ENCODE measurements around the gene AQR. TPM values are rescaled to one million over a fixed set of nuclear protein-coding genes. Genes with fewer than 3 reads are reported as not detected.

AQR gene
- total RNA-seq, 1 experiment from 2014 or later = 62.1 TPM

DNA sequence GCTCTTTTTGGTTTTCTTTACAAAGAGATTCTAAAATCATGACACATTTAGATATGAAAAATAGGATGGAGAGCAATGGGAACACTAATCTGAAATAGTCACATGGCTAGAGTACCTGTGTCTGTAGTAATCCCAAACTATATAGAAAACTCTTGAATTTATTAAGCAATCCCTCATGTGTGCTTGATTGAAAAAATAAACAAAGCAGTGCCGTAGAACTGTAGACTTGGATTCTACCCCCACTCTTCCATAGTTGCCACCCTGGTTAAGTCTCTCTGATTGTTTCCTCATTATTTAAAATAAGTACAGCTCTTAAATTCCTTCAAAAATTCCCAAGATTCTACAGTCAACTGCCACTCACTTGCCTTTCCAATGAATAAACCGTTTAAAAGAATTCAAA, 115.3 kb downstream of the AQR start:
- ATAC-seq (no peak), DNase-seq (ENCODE audit: low spot score) (no peak)
- H3K4me1 Mint-ChIP-seq = no peaks in the 10 kb centered on the region
- H3K4me3 Mint-ChIP-seq = no peak overlapping the region
- peak overlapping the region; percentile 67; the same call in 1 of the 2 replicates for H3K27ac Mint-ChIP-seq
- peaks cover 7% of the 10 kb centered on the region; the same call in 1 of the 2 replicates for H3K9me3 Mint-ChIP-seq
- no peaks in the 10 kb centered on the region for H3K27me3 Mint-ChIP-seq (ENCODE audit: low read depth)
- peaks cover 32% of the 10 kb centered on the region for H3K36me3 Mint-ChIP-seq
- TF ChIP-seq CDX4 (CRISPR knock-in tag; IDR thresholded peaks at IDR 0.05; ENCODE audit: borderline replicate concordance) (no peak), JUN (CRISPR knock-in tag; IDR thresholded peaks at IDR 0.05) (no peak), ZNF396 (CRISPR knock-in tag; IDR thresholded peaks at IDR 0.05; ENCODE audit: borderline replicate concordance) (no peak), RORB (CRISPR knock-in tag; IDR thresholded peaks at IDR 0.05) (no peak), TCF7 (CRISPR knock-in tag; IDR thresholded peaks at IDR 0.05; ENCODE audit: low read depth) (no peak), MYBL2 (CRISPR knock-in tag; IDR thresholded peaks at IDR 0.05) (no peak), ZNF138 (CRISPR knock-in tag; conservative IDR thresholded peaks at IDR 0.05) (no peak), FOXK1 (CRISPR knock-in tag; IDR thresholded peaks at IDR 0.05) (no peak), HMGA2 (CRISPR knock-in tag; IDR thresholded peaks at IDR 0.05) (no peak), ZNF219 (CRISPR knock-in tag; IDR thresholded peaks at IDR 0.05; ENCODE audit: borderline replicate concordance) (no peak), NR3C1 (CRISPR knock-in tag; conservative IDR thresholded peaks at IDR 0.05; ENCODE audit: low read depth) (no peak), NFE2L1 (CRISPR knock-in tag; IDR thresholded peaks at IDR 0.05) (no peak), ZNF232 (CRISPR knock-in tag; IDR thresholded peaks at IDR 0.05) (no peak), FOXP1 (CRISPR knock-in tag; IDR thresholded peaks at IDR 0.05; ENCODE audit: borderline replicate concordance) (no peak), ATF3 (CRISPR knock-in tag; conservative IDR thresholded peaks at IDR 0.05) (no peak), KAT7 (CRISPR knock-in tag; IDR thresholded peaks at IDR 0.05; ENCODE audit: borderline replicate concordance) (no peak), ZNF671 (CRISPR knock-in tag; IDR thresholded peaks at IDR 0.05) (no peak), CBFB (CRISPR knock-in tag; IDR thresholded peaks at IDR 0.05; ENCODE audit: low read depth) (no peak)
- TF ChIP-seq, protein P1, sequence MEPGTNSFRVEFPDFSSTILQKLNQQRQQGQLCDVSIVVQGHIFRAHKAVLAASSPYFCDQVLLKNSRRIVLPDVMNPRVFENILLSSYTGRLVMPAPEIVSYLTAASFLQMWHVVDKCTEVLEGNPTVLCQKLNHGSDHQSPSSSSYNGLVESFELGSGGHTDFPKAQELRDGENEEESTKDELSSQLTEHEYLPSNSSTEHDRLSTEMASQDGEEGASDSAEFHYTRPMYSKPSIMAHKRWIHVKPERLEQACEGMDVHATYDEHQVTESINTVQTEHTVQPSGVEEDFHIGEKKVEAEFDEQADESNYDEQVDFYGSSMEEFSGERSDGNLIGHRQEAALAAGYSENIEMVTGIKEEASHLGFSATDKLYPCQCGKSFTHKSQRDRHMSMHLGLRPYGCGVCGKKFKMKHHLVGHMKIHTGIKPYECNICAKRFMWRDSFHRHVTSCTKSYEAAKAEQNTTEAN (CRISPR knock-in tag; IDR thresholded peaks at IDR 0.05) = no peak
- TF ChIP-seq, protein P2, sequence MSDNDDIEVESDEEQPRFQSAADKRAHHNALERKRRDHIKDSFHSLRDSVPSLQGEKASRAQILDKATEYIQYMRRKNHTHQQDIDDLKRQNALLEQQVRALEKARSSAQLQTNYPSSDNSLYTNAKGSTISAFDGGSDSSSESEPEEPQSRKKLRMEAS (CRISPR knock-in tag; IDR thresholded peaks at IDR 0.05) = no peak
- ChIA-PET POLR2A (no interaction called here), CTCF (no interaction called here)

DNA sequence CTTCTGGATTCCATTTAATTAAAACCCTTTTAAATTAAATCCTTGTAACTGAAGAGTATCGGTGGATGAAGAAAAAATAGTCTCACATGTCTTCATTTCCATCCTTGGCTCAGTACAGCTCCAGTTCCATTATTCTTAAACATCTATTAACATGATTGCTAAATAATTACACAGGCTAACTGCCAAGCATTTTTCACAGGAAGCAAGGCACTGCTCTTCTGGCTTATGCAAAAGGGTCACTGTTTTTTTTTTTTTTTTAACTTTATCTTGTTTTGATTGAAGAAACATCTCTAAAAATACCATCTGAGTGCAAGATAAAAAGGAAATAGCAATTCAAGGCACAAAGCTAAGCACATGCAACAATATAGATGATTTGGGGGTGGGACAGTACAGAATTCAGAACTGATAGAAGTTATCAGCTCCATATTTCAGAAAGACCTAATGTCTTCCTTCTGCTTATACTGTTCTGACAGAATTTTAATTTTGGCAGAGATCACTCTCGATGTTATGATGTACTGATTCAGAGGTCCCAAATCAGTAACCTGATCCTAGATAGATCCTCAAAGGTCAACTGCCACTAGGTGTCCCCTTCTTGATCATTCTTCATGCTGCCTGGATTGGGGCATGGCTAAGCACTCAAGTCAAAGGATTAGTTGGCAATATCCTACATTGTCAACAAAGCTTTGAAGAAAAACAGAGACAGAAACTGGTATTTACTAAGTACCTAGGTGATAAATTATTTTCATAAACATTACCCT, 116.4 kb downstream of the AQR start:
- Mint-ChIP-seq H3K4me3 (no peak overlapping the region), H3K27me3 (ENCODE audit: low read depth) (no peaks in the 10 kb centered on the region), H3K4me1 (no peaks in the 10 kb centered on the region), H3K9me3 (peaks cover 10% of the 10 kb centered on the region), H3K36me3 (peaks cover 24% of the 10 kb centered on the region), H3K27ac (no peak overlapping the region)
- no peak for DNase-seq (ENCODE audit: low spot score)
- ChIA-PET POLR2A (interaction anchor here (0.6 kb wide), 1 partner anchor 524 kb away, joined by 3 read pairs; no protein-coding TSS in a partner anchor), CTCF (interaction anchor here (1.3 to 2.2 kb wide), 2 partner anchors 243 to 591 kb away, joined by 3 to 10 read pairs; no protein-coding TSS in a partner anchor)
- TF ChIP-seq MXD4 (CRISPR knock-in tag; IDR thresholded peaks at IDR 0.05; ENCODE audit: borderline replicate concordance) (no peak), TEAD4 (CRISPR knock-in tag; IDR thresholded peaks at IDR 0.05) (no peak), CBFB (CRISPR knock-in tag; IDR thresholded peaks at IDR 0.05; ENCODE audit: low read depth) (no peak)
- ATAC-seq = peak; percentile 74

Data from WTC11 (cell line).